GM12892 (cell line): Measurements from ENCODE around the gene ARHGEF4.

Experiments
- POLR2A ChIP-seq: IDR thresholded peaks from 2 replicates; pipeline ENCODE4 v1.6.1; 2011; ENCODE audit warnings: low read depth, low read length, control low read depth
- POLR2AphosphoS5 ChIP-seq: IDR thresholded peaks from 2 replicates; pipeline ENCODE4 v1.6.1; 2011; ENCODE audit warnings: low read depth, low read length, control low read depth
- TAF1 ChIP-seq: IDR thresholded peaks from 2 replicates; pipeline ENCODE4 v1.6.1; 2011; ENCODE audit warnings: low read depth, mild to moderate bottlenecking, control low read depth, low read length, borderline replicate concordance

DNA sequence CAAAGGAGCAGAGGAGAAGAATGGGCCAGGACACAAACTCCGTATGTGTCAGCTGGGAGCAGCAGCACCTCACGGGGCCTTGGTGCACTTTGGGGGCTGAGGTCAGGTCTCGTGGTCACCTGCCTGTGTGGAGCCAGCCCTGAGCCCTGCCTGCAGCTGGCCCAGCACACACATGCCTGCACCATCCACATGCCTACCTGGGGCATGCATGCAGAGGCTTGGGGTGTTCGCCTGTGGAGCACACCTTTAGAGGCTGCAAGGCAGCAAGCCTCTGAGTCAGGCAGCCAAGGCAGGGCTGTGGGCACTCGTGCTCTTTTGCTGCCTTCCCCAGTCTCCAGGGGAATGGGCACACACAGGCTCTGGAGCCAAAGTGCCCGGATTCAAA is 36.0 kb downstream of the ARHGEF4 start:
- TF ChIP-seq TAF1, result no peak
- TF ChIP-seq POLR2A, result no peak
- no peak for TF ChIP-seq POLR2AphosphoS5
